ENCODE results near the gene CCDC184. TPM values are rescaled to one million over a fixed set of nuclear protein-coding genes. Genes with fewer than 3 reads are reported as not detected.
"Not testable (repeated sequence)": the region's sequence is repeated elsewhere in the genome, so short reads cannot be mapped to it uniquely, and the experiment has no call there.

Gene CCDC184
- total RNA-seq, 1 experiment from 2014 or later: 0.69 TPM

- Histone ChIP-seq H3K9me3 (ENCODE audit: low read depth, low read length, poor library complexity, severe bottlenecking) (peaks cover 7% of the 10 kb centered on the region), H3K4me3 (ENCODE audit: low read depth, low read length, poor library complexity, severe bottlenecking) (no peak within 1 kb of the TSS), H3K27ac (ENCODE audit: low read depth, low read length, poor library complexity, severe bottlenecking) (no peak within 1 kb of the TSS), H3K36me3 (ENCODE audit: insufficient read depth, low read length, poor library complexity, severe bottlenecking) (no peaks in the 10 kb centered on the region), H3K27me3 (replicated peaks; ENCODE audit: insufficient read depth, low read depth, low read length, poor library complexity) (no peaks in the 10 kb centered on the region), H3K4me1 (ENCODE audit: insufficient read depth, low read length, poor library complexity, severe bottlenecking) (peaks cover 4% of the 10 kb centered on the region)
- ChIA-PET CTCF (no interaction called here), POLR2A (ENCODE audit: low non-redundant PET) (no interaction called here)
- intact Hi-C loops (cut with micrococcal nuclease; ENCODE audit: unreplicated experiment): no loop called here
- no peak for TF ChIP-seq EZH2 (IDR thresholded peaks at IDR 0.05; ENCODE audit: borderline replicate concordance, low read depth, low read length, poor library complexity, severe bottlenecking)
- no peak for TF ChIP-seq CTCF (conservative IDR thresholded peaks at IDR 0.05; ENCODE audit: low read depth, low read length)
- no peak for DNase-seq (ENCODE audit: low spot score)
- BruUV-seq (replicated peaks): no TSS peak
Observed at GRCh38 chr12:48203192-48203591, 19.7 kb downstream of the CCDC184 start, which contains the start of gene OR10AD1. TSS of gene OR10AD1 (minus strand) at chr12:48203292. CDS start at chr12:48203292, 0 bp downstream.

- H3K9me3 ChIP-seq (ENCODE audit: low read depth, low read length, poor library complexity, severe bottlenecking); BruUV-seq (replicated peaks); CTCF ChIA-PET; H3K27ac ChIP-seq (ENCODE audit: low read depth, low read length, poor library complexity, severe bottlenecking); H3K4me1 ChIP-seq (ENCODE audit: insufficient read depth, low read length, poor library complexity, severe bottlenecking); H3K36me3 ChIP-seq (ENCODE audit: insufficient read depth, low read length, poor library complexity, severe bottlenecking); POLR2A ChIA-PET (ENCODE audit: low non-redundant PET); intact Hi-C loops (cut with micrococcal nuclease; ENCODE audit: unreplicated experiment); H3K4me3 ChIP-seq (ENCODE audit: low read depth, low read length, poor library complexity, severe bottlenecking); DNase-seq (ENCODE audit: low spot score); H3K27me3 ChIP-seq (replicated peaks; ENCODE audit: insufficient read depth, low read depth, low read length, poor library complexity): not testable (repeated sequence)
Observed at GRCh38 chr12:48209495-48209894, 26.1 kb downstream of the CCDC184 start.

GRCh38 chr12:48216785-48217184, 33.3 kb downstream of the CCDC184 start:
- no peak for DNase-seq (ENCODE audit: low spot score)
- Histone ChIP-seq H3K4me1 (ENCODE audit: insufficient read depth, low read length, poor library complexity, severe bottlenecking) (no peaks in the 10 kb centered on the region), H3K36me3 (ENCODE audit: insufficient read depth, low read length, poor library complexity, severe bottlenecking) (no peaks in the 10 kb centered on the region), H3K27me3 (replicated peaks; ENCODE audit: insufficient read depth, low read depth, low read length, poor library complexity) (no peaks in the 10 kb centered on the region), H3K4me3 (ENCODE audit: low read depth, low read length, poor library complexity, severe bottlenecking) (no peak overlapping the region), H3K27ac (ENCODE audit: low read depth, low read length, poor library complexity, severe bottlenecking) (no peak overlapping the region), H3K9me3 (ENCODE audit: low read depth, low read length, poor library complexity, severe bottlenecking) (no peaks in the 10 kb centered on the region)
- CTCF ChIA-PET: no interaction called here
- POLR2A ChIA-PET (ENCODE audit: low non-redundant PET): no interaction called here
- intact Hi-C loops (cut with micrococcal nuclease; ENCODE audit: unreplicated experiment): no loop called here
- TF ChIP-seq CTCF (conservative IDR thresholded peaks at IDR 0.05; ENCODE audit: low read depth, low read length): no peak
- BruUV-seq (replicated peaks): no TSS peak

- DNase-seq (ENCODE audit: low spot score): no peak
- CTCF ChIA-PET: no interaction called here
- H3K9me3 ChIP-seq (ENCODE audit: low read depth, low read length, poor library complexity, severe bottlenecking): no peaks in the 10 kb centered on the region
- POLR2A ChIA-PET (ENCODE audit: low non-redundant PET): no interaction called here
- H3K36me3 ChIP-seq (ENCODE audit: insufficient read depth, low read length, poor library complexity, severe bottlenecking): no peaks in the 10 kb centered on the region
- no peaks in the 10 kb centered on the region for H3K4me1 ChIP-seq (ENCODE audit: insufficient read depth, low read length, poor library complexity, severe bottlenecking)
- H3K27me3 ChIP-seq (replicated peaks; ENCODE audit: insufficient read depth, low read depth, low read length, poor library complexity): no peaks in the 10 kb centered on the region
- no peak overlapping the region for H3K27ac ChIP-seq (ENCODE audit: low read depth, low read length, poor library complexity, severe bottlenecking)
- no TSS peak for BruUV-seq (replicated peaks)
- no peak overlapping the region for H3K4me3 ChIP-seq (ENCODE audit: low read depth, low read length, poor library complexity, severe bottlenecking)
- intact Hi-C loops (cut with micrococcal nuclease; ENCODE audit: unreplicated experiment): no loop called here
- TF ChIP-seq CTCF (conservative IDR thresholded peaks at IDR 0.05; ENCODE audit: low read depth, low read length): no peak
- TF ChIP-seq EZH2 (IDR thresholded peaks at IDR 0.05; ENCODE audit: borderline replicate concordance, low read depth, low read length, poor library complexity, severe bottlenecking): no peak
Observed at GRCh38 chr12:48219631-48220030, 36.2 kb downstream of the CCDC184 start.
